Measurements from ENCODE around the gene FUT8.
A peak's percentile ranks its signal among the peaks of the same experiment; 100 is the strongest.

Gene FUT8

DNA sequence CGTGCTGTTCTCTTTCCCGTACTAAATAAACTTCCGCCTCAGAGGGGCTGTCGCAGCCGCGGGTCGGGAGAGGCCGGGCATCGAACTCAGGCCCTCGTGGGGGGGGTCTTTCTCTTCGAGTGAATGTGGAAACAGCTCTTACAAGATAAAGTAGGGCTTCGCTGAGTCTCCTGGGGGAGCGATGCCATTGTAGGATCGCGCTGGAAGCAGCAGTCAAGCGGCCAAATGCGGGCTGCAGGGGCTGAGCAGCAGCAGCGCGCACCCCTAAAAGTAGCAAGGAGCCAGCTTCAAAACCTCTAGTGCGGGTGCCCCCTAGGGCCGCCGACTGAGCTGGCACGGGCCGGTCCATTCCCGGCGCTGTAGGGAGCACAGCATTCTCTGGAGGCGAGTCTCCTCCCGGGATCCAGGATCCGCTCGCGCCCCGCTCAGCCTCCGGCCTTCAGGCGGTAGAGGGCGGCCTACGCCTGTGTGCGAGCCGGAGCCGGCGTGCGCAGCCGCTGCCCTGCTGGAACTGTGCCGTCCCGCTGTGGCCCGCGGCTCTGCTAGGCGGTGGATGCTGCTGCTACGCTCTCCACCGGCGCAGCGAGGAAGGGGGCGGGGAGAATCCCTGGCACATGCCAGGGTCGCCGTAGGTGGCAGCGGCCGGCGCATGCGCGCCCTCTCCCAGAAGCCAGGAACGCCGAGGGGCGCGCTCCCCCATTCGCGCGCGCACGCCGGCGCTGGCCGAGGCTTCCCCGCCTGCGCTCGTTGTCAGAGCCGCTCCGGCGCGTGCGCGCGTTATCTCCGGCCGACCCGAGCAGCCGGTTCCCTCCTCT, at the start of gene FUT8:
TSS of gene FUT8 (plus strand) at position 699 of the 815 bp plus-strand sequence. CDS start 148,834 bp downstream, outside the sequence.
- DNase-seq = peak; percentile 91
- in situ Hi-C loops (cut with HindIII; ENCODE audit: low pct_ligation_motif_present, low pct_unique_long_range_greater_than_20kb, low sequenced_read_pairs) = no loop called here

DNA sequence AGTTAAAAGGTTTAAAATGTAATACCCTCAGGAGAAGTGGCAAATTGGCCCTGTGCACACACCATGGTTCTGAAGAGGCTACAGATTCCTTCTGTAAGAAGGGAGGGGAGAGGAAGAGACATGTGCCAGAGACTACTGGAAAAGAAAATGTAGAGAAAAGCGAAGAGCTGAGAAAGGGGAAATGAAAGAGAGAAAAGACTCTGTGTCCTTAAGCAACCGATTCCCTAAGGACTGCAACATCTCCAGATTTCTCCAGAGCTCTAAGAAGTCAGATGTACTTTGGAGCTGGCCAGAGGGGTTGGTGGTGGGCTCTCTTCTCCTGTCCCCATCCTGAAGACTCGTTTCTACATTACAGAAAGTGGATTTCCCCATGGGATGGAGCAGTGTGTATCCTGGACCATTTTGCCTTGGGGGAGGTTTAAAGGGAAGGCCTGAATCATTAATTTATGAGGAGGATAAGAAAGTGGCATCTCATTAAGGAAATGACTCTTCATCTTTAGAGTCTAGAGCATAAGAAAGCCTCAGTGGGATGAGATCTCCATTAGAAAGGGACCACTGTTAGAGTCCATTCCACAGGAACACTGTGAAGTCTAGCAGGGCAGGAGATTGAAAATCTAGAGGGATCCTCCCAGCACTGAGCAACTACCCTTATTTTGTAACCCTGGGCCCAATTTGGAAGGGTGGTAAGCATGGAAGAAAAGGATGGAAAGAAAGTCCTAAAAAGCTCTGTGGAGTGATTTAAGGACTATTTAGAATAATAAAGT, 45.5 kb upstream of the FUT8 start:
- no peak for DNase-seq
- in situ Hi-C loops (cut with HindIII; ENCODE audit: low pct_ligation_motif_present, low pct_unique_long_range_greater_than_20kb, low sequenced_read_pairs) = no loop called here

DNA sequence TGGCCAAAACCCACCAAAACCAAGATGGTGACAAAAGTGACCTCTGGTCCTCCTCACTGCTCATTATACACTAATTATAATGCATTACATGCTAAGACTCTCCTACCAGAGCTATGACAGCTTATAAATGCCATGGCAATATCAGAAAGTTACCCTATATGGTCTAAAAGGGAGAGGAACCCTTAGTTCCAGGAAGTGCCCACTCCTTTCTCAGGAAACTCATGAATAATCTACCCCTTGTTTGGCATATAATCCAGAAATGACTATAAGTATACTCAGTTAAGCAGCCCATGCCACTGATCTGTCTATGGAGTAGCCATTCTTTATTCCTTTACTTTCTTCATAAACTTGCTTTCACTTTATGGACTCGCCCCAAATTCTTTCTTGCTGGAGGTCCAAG, 43.0 kb upstream of the FUT8 start:
- no peak for DNase-seq
- in situ Hi-C loops (cut with HindIII; ENCODE audit: low pct_ligation_motif_present, low pct_unique_long_range_greater_than_20kb, low sequenced_read_pairs) = no loop called here

DNA sequence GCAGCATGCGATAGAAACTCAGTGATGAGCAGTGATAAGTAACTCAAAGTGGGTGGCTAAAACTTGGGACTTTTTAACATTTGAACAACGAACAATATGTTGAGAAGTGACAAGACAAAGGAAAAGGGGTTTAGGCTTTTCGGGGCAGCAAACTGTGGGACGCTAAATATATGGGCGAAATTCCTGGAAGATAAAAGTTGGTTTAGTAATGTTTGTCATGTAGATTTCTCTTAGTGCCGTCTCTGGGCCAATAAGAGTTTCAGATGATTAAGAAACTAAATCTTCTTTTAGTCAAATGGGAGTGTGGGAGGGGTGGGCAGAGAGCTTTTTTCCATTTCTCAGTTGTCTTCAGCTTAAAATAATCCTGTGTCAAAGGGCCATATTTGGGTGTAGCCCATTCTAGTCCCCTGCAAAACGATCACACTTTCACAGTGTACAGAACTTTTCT, 41.7 kb upstream of the FUT8 start:
- no peak for DNase-seq
- in situ Hi-C loops (cut with HindIII; ENCODE audit: low pct_ligation_motif_present, low pct_unique_long_range_greater_than_20kb, low sequenced_read_pairs) = no loop called here

DNA sequence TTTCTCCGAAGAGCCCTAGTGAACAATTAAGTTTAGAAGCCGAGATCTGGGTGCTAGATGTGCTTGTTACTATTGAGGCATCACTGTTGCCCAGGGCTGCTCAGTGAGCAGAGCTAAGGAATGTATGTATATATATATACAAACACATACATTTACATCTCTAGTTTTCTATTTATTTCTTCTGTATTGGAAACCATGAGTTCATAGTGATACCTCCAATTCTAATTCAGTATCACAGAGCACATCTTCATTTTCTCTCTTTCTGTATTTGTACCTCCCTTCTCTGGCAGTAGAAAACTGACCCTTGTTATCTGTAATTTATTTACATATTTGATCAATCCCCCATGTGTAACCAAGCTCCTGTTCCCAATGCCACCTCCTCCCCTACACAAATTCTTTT, 40.7 kb upstream of the FUT8 start:
- in situ Hi-C loops (cut with HindIII; ENCODE audit: low pct_ligation_motif_present, low pct_unique_long_range_greater_than_20kb, low sequenced_read_pairs) = no loop called here
- no peak for DNase-seq

DNA sequence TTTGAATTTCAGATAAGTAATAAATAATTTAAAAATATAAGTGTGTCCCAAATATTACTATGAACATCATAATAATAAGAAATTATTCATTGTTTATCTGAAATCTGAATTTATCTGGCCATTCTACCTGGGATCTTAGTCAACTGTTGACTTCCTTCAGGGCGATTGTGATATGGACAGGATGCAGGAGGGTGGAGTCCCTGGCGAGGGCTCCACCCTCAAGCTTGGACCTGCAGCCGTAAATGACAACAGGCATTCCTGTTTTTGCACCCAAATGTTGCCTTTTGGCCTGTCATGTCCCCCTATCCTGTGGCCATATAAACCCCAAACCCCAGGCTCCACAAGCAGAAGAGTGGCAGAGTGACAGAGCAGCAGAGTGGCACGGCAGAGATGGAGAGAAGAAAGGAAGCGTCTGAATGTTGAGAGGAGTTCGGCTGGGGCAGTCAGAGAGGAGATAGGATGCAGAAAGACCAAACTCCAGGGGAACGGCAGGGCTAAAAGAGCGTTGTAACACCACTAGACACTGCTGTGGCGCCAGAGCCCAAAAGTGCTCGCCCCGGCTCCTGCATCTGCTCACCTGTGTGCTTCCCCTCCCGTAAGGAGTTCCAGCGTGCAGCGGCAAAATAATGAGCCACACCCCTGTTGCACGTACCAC, 39.4 kb upstream of the FUT8 start:
- no peak for DNase-seq
- in situ Hi-C loops (cut with HindIII; ENCODE audit: low pct_ligation_motif_present, low pct_unique_long_range_greater_than_20kb, low sequenced_read_pairs) = no loop called here

DNA sequence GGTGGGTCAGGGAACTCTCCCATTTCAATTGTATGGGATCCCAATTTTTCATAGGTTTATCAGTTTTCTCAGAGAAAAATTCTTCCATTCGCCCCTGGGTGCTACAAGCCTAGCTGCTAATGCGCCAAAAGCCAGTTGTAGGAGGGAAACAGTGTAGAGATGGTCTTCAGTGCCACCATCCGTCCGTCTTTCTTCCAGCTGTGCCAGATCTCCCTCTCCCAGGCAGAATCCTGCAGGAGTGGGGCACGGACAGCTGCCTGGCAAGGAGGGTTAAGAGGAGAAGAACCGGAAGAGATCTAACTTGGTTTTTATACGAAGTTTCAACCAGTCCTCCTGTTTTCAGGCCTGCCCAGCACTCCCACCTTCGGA, 38.9 kb upstream of the FUT8 start:
- in situ Hi-C loops (cut with HindIII; ENCODE audit: low pct_ligation_motif_present, low pct_unique_long_range_greater_than_20kb, low sequenced_read_pairs) = no loop called here
- DNase-seq = no peak

DNA sequence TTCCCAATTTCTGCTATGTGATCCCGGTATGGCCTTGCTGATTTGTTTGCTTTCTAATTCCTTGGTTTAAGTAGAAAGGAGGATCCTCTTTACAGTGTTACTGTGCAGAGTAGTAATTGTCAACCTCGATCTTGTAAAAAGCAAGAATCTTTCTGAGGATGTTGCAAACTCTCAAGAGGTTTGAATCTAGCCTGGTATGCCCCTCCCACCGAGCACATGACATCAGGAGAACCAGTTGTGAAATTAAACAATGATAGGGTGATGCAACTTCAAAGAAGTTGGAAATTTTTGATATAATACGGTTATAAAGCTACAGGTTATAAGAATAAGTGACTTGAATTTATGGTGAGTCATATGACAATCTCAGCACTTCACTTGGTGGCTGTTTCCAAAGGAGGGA, 35.0 kb upstream of the FUT8 start:
- in situ Hi-C loops (cut with HindIII; ENCODE audit: low pct_ligation_motif_present, low pct_unique_long_range_greater_than_20kb, low sequenced_read_pairs) = no loop called here
- DNase-seq = no peak

DNA sequence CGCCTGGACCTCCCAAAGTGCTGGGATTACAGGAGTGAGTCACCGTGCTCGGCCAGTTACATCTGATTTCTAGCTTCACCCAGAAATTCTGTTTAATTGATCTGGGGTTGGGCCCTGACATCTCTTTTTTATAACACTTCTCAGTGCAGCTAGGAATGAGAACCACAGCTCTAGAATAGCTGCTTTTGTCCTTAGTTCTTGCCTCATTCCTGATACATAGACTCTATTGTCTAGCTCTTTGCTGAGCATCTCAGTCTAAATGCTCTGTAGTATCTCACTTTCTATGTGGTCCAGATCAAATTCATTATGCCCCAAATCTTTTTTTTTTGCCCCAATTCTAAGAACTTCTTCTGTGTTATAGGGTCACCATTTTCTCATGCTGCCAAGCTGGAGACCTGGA, 29.9 kb upstream of the FUT8 start:
- no peak for DNase-seq
- in situ Hi-C loops (cut with HindIII; ENCODE audit: low pct_ligation_motif_present, low pct_unique_long_range_greater_than_20kb, low sequenced_read_pairs) = no loop called here

DNA sequence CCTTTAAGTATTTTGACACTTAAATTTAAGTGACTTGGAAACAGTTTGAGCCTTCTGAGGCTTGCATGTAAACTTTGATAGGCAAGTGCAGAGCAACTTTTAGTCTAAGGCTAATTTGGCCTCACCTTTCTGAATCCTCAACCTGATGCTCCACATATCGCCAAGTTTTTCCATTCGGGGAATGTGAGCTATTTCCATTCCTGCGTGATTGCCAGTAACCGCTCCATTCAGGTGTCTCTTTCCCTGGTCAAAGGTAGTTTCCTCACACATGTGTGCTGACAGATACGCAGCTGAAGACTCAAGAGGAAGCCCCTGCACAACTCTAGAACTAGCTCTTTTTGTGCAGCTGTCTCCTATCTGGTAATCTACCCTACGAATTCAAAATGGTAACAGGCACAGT, 25.4 kb upstream of the FUT8 start:
- in situ Hi-C loops (cut with HindIII; ENCODE audit: low pct_ligation_motif_present, low pct_unique_long_range_greater_than_20kb, low sequenced_read_pairs) = no loop called here

DNA sequence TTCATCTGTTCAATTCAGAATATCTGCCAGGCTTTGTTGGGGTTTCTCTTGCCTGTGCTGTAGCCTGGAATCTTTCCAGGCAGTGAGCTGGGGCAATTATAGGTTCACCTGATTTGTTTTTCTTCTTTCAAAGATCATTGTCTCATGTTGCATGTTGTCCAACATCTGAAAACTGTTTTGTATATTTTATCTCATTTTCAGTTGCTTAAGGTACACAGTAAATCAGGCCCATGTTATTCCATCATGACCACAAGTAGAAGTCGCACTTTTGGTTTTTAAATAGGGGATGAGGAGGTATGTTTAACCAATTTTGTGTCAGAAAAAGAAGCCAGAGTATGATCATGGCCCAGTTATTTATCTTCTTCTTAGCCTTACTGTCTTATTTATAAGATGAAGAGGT, 24.9 kb upstream of the FUT8 start:
- in situ Hi-C loops (cut with HindIII; ENCODE audit: low pct_ligation_motif_present, low pct_unique_long_range_greater_than_20kb, low sequenced_read_pairs) = no loop called here
- no peak for DNase-seq

More for the DNA sequence above, 25.4 kb upstream of the FUT8 start:
- no peak for DNase-seq

DNA sequence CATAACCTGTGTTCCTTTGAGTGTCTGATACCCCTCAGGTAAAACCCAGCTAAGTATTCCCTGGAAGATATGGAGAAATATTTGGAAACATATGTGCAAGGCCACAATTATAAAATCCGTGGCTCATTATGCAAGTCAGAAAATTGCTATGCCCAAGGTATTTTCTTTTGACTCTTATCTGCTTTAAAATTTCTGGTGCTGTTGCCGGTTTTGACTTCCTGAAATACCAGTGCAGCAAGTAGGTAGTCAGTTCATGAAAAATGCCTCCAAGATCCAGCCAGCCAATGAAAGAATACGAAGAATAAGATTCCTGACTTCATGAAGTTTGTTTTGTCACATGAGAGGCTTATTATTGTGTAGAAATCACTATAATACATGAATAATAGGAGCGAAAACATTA, 20.2 kb upstream of the FUT8 start:
- DNase-seq = no peak
- in situ Hi-C loops (cut with HindIII; ENCODE audit: low pct_ligation_motif_present, low pct_unique_long_range_greater_than_20kb, low sequenced_read_pairs) = no loop called here

DNA sequence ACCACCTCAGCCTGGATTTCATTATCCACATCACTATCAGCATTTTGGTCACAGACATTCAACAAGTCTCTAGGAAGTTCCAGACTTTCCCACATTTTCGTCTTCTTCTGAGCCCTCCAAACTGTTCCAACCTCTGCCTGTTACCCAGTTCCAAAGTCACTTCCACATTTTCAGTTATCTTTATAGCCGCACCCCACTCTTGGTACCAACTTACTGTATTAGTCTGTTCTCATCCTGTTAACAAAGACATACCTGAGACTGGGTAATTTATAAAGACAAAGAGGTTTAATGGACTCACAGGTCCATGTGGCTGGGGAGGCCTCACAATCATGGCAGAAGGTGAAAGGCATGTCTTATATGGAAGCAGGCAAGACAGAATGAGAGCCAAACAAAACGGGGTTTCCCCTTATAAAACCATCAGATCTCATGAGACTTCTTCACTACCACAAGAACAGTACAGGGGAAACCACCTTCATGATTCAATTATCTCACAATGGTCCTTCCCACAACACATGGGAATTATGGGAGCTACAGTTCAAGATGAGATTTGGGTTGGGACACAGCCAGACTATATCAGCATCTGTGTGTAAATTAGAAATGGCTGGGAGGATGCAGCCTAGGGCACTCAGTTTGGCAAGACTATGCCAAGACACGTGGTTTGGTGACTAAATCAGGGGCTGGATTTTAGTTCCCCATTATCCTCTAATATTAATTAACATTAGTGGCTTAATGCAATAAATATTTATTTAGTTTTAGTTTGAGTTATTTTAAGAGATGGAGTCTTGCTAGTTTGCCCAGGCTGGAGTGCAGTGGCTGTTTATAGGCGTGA, 16.2 kb upstream of the FUT8 start:
- in situ Hi-C loops (cut with HindIII; ENCODE audit: low pct_ligation_motif_present, low pct_unique_long_range_greater_than_20kb, low sequenced_read_pairs) = no loop called here

DNA sequence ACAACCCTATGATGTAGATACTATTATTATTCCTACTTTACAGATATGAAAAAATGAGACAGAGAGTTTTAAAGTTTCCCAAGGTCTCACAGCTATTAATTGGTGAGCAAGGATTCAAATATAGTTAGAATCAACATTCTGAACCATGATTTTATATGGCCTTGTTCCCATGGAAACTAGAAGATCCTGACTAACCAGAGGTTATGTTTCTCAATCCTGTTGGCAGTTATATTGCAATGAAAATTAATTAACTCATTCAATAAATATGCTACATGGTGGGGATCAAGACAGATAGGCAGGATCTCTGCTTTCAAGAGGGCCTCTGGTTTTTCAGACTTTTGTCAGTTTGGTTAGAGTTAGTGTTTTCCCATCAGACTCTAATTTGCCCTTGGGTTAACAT, 9.3 kb upstream of the FUT8 start:
- in situ Hi-C loops (cut with HindIII; ENCODE audit: low pct_ligation_motif_present, low pct_unique_long_range_greater_than_20kb, low sequenced_read_pairs) = no loop called here
- DNase-seq = no peak

More for the DNA sequence above, 16.2 kb upstream of the FUT8 start:
- no peak for DNase-seq

DNA sequence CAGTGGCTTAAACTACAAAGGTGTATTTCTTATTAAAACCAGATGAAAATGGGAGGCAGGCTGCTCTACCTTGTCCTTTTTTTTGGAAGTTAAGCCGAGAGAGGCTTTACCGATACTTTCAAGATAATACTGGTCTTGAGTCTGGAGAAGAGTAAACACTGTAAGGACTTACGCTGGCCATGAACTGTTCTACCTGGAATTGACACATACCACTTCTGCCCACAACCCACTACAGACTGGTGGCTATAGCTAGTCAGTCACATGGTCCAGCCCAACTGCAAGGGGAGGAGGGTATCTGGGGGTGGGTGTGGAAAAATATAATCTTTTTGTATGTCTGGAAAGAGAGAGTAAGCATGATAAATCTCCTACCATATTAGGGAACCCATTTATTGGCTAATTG, 4.4 kb upstream of the FUT8 start:
- no peak for DNase-seq
- in situ Hi-C loops (cut with HindIII; ENCODE audit: low pct_ligation_motif_present, low pct_unique_long_range_greater_than_20kb, low sequenced_read_pairs) = no loop called here

DNA sequence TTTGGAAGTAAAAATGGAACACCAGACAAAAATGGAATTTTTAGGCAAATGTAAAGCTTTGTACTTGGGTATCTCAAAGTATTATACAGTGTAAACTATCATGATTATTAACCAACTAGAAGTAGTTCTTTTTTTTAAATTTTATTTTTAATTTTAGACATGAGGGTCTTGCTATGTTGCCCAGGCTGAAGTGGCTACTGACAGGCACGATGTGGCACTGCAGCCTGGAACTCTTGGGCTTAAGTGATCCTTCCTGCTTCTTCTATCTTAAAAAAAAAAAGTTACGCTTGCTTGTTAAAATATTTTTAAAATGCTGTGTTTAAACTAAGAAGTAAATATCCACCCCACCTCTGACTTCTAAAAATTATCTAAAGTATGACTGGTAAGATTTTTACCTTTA, 1.9 kb upstream of the FUT8 start:
- in situ Hi-C loops (cut with HindIII; ENCODE audit: low pct_ligation_motif_present, low pct_unique_long_range_greater_than_20kb, low sequenced_read_pairs) = no loop called here
- DNase-seq = no peak

DNA sequence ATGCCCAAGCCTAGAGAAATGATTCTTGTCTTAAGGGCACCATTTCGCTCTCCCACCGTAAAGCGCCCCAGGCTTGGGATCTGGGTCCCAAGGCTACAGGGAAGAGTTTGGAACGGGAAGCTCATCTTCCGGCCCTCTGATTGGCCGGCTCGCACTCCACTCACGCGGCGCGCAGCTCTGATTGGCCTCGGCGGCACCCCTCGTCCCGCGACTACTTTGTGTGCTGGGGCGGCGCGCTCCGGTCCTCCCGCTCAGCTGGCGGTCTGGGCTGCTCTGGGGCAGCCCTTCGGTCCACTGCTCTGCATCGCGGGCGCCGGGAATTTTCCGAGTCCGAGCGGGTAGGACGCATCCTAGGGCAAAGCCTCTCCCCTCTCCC, 886 bp upstream of the FUT8 start:
- in situ Hi-C loops (cut with HindIII; ENCODE audit: low pct_ligation_motif_present, low pct_unique_long_range_greater_than_20kb, low sequenced_read_pairs) = no loop called here
- DNase-seq = peak; percentile 89

DNA sequence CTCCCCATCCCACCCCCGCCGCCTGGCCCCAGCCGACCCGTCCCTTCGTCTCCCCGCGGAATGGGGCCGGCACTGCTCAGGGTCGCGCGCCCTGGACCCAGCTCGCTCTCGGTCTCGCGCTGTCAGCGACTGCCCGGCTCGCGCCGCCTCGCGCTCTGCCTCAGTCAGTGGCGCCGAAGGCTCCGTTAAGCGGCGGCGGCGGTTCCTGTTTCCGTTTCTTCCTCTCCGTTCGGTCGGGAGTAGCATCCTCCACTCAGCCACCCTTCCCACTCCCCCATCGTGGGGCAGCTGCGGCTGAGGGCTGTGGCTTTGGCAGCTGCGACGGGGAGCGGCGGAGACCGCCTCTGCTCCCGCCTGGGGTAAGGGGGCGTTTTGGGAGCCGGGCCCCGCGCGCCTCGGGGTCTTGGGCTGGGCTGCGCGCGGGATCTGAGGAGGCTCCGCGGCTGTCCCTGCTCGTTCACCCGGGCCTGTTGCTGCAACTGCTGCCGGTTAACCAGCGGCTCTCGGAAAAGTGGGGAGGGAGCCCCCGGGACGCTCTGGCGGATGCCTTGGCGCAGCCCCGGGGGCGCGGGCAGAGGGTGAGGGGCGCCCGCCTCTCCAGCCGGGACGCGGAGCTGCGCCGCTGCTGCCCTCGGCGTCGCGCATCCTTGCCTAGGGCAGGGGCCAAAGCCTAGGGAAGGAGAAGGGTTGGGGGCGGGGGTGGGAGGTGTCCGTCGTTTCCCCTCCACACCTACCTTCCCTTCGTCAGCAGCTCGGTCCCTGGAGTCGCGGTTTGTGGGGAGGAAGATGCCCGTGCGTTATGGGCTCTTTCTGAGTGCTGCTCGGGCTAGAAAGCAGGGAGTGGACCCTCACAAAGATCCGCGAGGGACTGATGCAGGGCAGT, 567 bp downstream of the FUT8 start:
- in situ Hi-C loops (cut with HindIII; ENCODE audit: low pct_ligation_motif_present, low pct_unique_long_range_greater_than_20kb, low sequenced_read_pairs) = no loop called here
- DNase-seq = peak; percentile 69

Measured in ACHN (cell line).